ENCODE results near the gene PDLIM7. TPM values are rescaled to one million over a fixed set of nuclear protein-coding genes. Genes with fewer than 3 reads are reported as not detected.

Gene PDLIM7
- total and polyA plus RNA-seq, 10 of the 15 experiments (the other 5 are each of a cell fraction or from before 2014, with no cell fraction given) = 0.82 to 36.6 (median 19.3) TPM

DNA sequence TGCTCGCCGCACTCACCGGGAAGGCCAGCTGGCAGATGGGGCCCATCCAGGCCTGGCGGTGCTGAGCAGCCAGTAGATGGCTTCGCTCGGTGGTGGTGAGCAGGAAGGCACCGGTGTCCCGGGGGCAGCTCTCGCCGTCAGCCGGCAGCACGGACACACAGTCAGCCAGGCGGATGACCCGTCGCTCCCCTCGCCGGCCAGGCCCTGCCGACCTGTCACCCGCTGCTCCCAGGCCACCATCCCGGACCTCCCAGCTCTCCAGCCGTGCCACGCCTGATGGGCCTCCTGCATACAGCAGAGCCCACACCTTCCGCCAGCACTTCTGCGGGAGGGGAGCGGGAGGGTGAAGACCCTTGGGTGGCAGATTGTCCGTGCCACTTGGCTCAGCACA, 10.8 kb upstream of the PDLIM7 start (continued):
- TF ChIP-seq, protein P1, sequence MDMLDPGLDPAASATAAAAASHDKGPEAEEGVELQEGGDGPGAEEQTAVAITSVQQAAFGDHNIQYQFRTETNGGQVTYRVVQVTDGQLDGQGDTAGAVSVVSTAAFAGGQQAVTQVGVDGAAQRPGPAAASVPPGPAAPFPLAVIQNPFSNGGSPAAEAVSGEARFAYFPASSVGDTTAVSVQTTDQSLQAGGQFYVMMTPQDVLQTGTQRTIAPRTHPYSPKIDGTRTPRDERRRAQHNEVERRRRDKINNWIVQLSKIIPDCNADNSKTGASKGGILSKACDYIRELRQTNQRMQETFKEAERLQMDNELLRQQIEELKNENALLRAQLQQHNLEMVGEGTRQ (IDR thresholded peaks at IDR 0.05; ENCODE audit: borderline replicate concordance, low read depth, low read length) = no peak
- TF ChIP-seq BACH1 (IDR thresholded peaks at IDR 0.05; ENCODE audit: borderline replicate concordance) (no peak), KLF5 (IDR thresholded peaks at IDR 0.05; ENCODE audit: partially characterized antibody) (no peak), LARP7 (IDR thresholded peaks at IDR 0.05) (peak; percentile 78; the same call in 1 of the 2 replicates), ZNF622 (IDR thresholded peaks at IDR 0.05) (no peak), CBX3 (IDR thresholded peaks at IDR 0.05; ENCODE audit: borderline replicate concordance, low read depth) (no peak), POLR2A (IDR thresholded peaks at IDR 0.05; ENCODE audit: low read depth, low read length) (no peak), HDAC2 (IDR thresholded peaks at IDR 0.05) (no peak), HCFC1 (IDR thresholded peaks at IDR 0.05; ENCODE audit: low read length) (no peak)

DNA sequence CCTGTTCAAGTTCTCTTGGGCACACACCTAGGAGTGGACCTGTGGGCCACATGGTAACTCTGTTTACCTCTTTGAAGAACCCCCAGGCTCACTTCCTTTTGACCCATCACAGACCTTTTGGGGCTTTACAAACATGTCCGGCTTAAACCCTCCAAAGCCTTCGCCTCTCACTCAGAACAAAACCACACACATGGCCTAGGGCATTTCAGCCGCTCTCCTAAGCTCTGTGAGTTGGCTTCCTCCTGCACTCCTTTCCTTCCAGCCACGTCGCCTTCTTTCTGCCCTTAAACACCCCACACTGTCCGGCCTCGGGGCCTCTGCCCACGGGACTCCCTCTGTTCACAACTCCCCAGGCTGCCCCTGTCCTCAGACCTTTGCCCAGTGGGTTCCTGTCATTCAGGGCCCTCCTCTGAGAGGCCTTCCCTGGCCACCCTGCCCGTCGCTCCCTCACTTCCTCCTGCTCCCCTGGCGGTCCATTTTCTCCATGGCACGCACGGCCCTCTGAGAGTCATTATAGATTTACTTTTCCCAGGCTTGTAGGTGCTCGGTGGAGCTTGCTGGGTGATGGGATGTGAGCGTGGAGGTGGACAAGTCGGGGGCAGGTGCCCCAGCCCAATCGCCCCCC, 10.3 kb upstream of the PDLIM7 start:
- ChIA-PET CTCF (interaction anchor here (1.0 to 6.2 kb wide), 9 partner anchors 10 to 198 kb away, joined by 3 to 38 read pairs (median 17); partner anchors contain the start of gene PDLIM7), SMC1A (ENCODE audit: uncharacterized antibody, unreplicated experiment) (interaction anchor here (0.8 to 2.4 kb wide), 9 partner anchors 10 to 198 kb away, joined by 3 to 10 read pairs (median 5); partner anchors contain the start of gene PDLIM7), RAD21 (ENCODE audit: unreplicated experiment) (interaction anchor here (1.0 to 3.4 kb wide), 9 partner anchors 10 to 198 kb away, joined by 3 to 17 read pairs (median 5); partner anchors contain the start of genes PDLIM7 and TMED9), POLR2A (interaction anchor here (0.7 to 3.5 kb wide), 8 partner anchors 9 to 195 kb away, joined by 3 to 19 read pairs (median 4); partner anchors contain the start of genes DDX41 and PDLIM7)
- BruUV-seq (replicated peaks) = no TSS peak
- Histone ChIP-seq H3K27me3 (replicated peaks in 1 of 2; ENCODE audit: control insufficient read depth in 2 of 2, insufficient read depth in 2 of 2, low read length in 1 of 2) (no peaks in the 10 kb centered on the region), H3K4me3 (peak overlapping the region; percentile 87), H4K20me1 (ENCODE audit: control insufficient read depth, insufficient read depth) (no peaks in the 10 kb centered on the region), H3K4me1 (ENCODE audit: control insufficient read depth, insufficient read depth, low read length) (peaks cover 50% of the 10 kb centered on the region), H3K9ac (ENCODE audit: control insufficient read depth, insufficient read depth, low read length) (peak overlapping the region; percentile 90), H3K79me2 (ENCODE audit: control insufficient read depth, insufficient read depth, low read length) (peaks cover 35% of the 10 kb centered on the region), H3K36me3 (ENCODE audit: control insufficient read depth in 2 of 2, insufficient read depth in 2 of 2, low read length in 1 of 2) (peaks cover 13 to 34% of the 10 kb centered on the region in 2 experiments; a peak in 3 of 4 replicates), H3K4me2 (ENCODE audit: control insufficient read depth, insufficient read depth) (peak overlapping the region; percentile 97), H3K9me3 (replicated peaks; ENCODE audit: control insufficient read depth, insufficient read depth, low read length) (no peaks in the 10 kb centered on the region), H2AFZ (ENCODE audit: control insufficient read depth, low read depth, low read length) (no peak overlapping the region; the same call in 1 of the 2 replicates), H3K27ac (ENCODE audit: control insufficient read depth, insufficient read depth) (peak overlapping the region; percentile 87)
- intact Hi-C loops (cut with micrococcal nuclease; ENCODE audit: unreplicated experiment) = loop anchor here (5.0 to 10.0 kb wide), 2 partner anchors 95 to 393 kb away; partner anchors contain the start of gene B4GALT7
- DNase-seq (ENCODE audit: low read depth, low spot score) = no peak
- peak; percentile 31 for ATAC-seq
- peak; percentile 91 for FAIRE-seq
- in situ Hi-C loops (cut with MboI) = no loop called here
- WGBS (ENCODE audit: insufficient coverage, insufficient replicate concordance, low lambda C conversion rate, missing lambda C conversion rate) = 11% methylated on average over 17 of the region's 17 CpGs
- TF ChIP-seq CBFB (IDR thresholded peaks at IDR 0.05; ENCODE audit: low read depth) = 0 out of 2 replicates have a peak, but pooled peaks have one; percentile 9
- no peak for TF ChIP-seq GATAD2B (conservative IDR thresholded peaks at IDR 0.05; ENCODE audit: low read depth)
- peak; percentile 15; the same call in 1 of the 2 replicates for TF ChIP-seq SPI1 (IDR thresholded peaks at IDR 0.05; ENCODE audit: borderline replicate concordance, insufficient read depth, low read depth, low read length)
- TF ChIP-seq RB1 (IDR thresholded peaks at IDR 0.05; ENCODE audit: borderline replicate concordance) = no peak
- no peak for TF ChIP-seq NFIC (IDR thresholded peaks at IDR 0.05; ENCODE audit: low read depth, low read length)
- TF ChIP-seq, protein P2, sequence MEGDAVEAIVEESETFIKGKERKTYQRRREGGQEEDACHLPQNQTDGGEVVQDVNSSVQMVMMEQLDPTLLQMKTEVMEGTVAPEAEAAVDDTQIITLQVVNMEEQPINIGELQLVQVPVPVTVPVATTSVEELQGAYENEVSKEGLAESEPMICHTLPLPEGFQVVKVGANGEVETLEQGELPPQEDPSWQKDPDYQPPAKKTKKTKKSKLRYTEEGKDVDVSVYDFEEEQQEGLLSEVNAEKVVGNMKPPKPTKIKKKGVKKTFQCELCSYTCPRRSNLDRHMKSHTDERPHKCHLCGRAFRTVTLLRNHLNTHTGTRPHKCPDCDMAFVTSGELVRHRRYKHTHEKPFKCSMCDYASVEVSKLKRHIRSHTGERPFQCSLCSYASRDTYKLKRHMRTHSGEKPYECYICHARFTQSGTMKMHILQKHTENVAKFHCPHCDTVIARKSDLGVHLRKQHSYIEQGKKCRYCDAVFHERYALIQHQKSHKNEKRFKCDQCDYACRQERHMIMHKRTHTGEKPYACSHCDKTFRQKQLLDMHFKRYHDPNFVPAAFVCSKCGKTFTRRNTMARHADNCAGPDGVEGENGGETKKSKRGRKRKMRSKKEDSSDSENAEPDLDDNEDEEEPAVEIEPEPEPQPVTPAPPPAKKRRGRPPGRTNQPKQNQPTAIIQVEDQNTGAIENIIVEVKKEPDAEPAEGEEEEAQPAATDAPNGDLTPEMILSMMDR (IDR thresholded peaks at IDR 0.05 in 2 of 3, conservative IDR thresholded peaks at IDR 0.05 in 1 of 3; ENCODE audit: control insufficient read depth in 2 of 3, extremely low read depth in 1 of 3, insufficient read depth in 1 of 3, low read depth in 3 of 3, low read length in 3 of 3) = peak in 2 of 3 experiments; percentile 16 to 35; a peak in 1 of 6 replicates
- TF ChIP-seq FOXK2 (IDR thresholded peaks at IDR 0.05) = no peak
- TF ChIP-seq, protein P3, sequence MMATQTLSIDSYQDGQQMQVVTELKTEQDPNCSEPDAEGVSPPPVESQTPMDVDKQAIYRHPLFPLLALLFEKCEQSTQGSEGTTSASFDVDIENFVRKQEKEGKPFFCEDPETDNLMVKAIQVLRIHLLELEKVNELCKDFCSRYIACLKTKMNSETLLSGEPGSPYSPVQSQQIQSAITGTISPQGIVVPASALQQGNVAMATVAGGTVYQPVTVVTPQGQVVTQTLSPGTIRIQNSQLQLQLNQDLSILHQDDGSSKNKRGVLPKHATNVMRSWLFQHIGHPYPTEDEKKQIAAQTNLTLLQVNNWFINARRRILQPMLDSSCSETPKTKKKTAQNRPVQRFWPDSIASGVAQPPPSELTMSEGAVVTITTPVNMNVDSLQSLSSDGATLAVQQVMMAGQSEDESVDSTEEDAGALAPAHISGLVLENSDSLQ (IDR thresholded peaks at IDR 0.05) = peak; percentile 41; the same call in 1 of the 2 replicates
- TF ChIP-seq EED (IDR thresholded peaks at IDR 0.05; ENCODE audit: low read depth) = peak; percentile 41
- TF ChIP-seq, protein P4, sequence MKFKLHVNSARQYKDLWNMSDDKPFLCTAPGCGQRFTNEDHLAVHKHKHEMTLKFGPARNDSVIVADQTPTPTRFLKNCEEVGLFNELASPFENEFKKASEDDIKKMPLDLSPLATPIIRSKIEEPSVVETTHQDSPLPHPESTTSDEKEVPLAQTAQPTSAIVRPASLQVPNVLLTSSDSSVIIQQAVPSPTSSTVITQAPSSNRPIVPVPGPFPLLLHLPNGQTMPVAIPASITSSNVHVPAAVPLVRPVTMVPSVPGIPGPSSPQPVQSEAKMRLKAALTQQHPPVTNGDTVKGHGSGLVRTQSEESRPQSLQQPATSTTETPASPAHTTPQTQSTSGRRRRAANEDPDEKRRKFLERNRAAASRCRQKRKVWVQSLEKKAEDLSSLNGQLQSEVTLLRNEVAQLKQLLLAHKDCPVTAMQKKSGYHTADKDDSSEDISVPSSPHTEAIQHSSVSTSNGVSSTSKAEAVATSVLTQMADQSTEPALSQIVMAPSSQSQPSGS (IDR thresholded peaks at IDR 0.05; ENCODE audit: low read length) = no peak

Data from GM12878 (cell line).